SKM-1 treated with dmso at 0.1 percent for 144 hours (cell line): ENCODE results near the gene ZSWIM4.

Source experiments
- DNase-seq: peaks from one replicate; lab custom pipeline; 2025; ENCODE audit not compliant: unreplicated experiment; lab: John Stamatoyannopoulos, UW

Gene ZSWIM4

GRCh38 chr19:13808856-13809255, 13.6 kb downstream of the ZSWIM4 start:
- DNase-seq, result no peak

GRCh38 chr19:13812544-13812943, 17.3 kb downstream of the ZSWIM4 start:
- DNase-seq, result no peak

- no peak for DNase-seq
Observed at GRCh38 chr19:13813147-13813546, 17.9 kb downstream of the ZSWIM4 start.

GRCh38 chr19:13814550-13814949, 19.3 kb downstream of the ZSWIM4 start:
- no peak for DNase-seq

GRCh38 chr19:13817018-13817614, 21.9 kb downstream of the ZSWIM4 start:
- DNase-seq, result no peak

GRCh38 chr19:13817615-13818371, 22.6 kb downstream of the ZSWIM4 start:
- DNase-seq, result no peak

- DNase-seq, result no peak
Observed at GRCh38 chr19:13819238-13819637, 24.0 kb downstream of the ZSWIM4 start.

GRCh38 chr19:13821292-13821691, 26.0 kb downstream of the ZSWIM4 start:
- no peak for DNase-seq

GRCh38 chr19:13823256-13823655, 28.0 kb downstream of the ZSWIM4 start:
- no peak for DNase-seq

- no peak for DNase-seq
Observed at GRCh38 chr19:13823901-13824300, 28.7 kb downstream of the ZSWIM4 start.

GRCh38 chr19:13824703-13825102, 29.5 kb downstream of the ZSWIM4 start:
- DNase-seq, result no peak

- no peak for DNase-seq
Observed at GRCh38 chr19:13825489-13826441, 30.5 kb downstream of the ZSWIM4 start.

- DNase-seq, result no peak
Observed at GRCh38 chr19:13826652-13827235, 31.5 kb downstream of the ZSWIM4 start.

- no peak for DNase-seq
Observed at GRCh38 chr19:13827656-13828055, 32.4 kb downstream of the ZSWIM4 start.

GRCh38 chr19:13830114-13830740, 35.0 kb downstream of the ZSWIM4 start:
- no peak for DNase-seq

GRCh38 chr19:13830741-13831536, 35.7 kb downstream of the ZSWIM4 start:
- DNase-seq, result no peak

- no peak for DNase-seq
Observed at GRCh38 chr19:13831537-13832467, 36.6 kb downstream of the ZSWIM4 start.

- no peak for DNase-seq
Observed at GRCh38 chr19:13833330-13834243, 38.3 kb downstream of the ZSWIM4 start.
